Ammon's horn (tissue), 1 donor: ENCODE measurements around the gene ARID1B.
A peak's percentile ranks its signal among the peaks of the same experiment; 100 is the strongest.
"Not testable (repeated sequence)": the region's sequence is repeated elsewhere in the genome, so short reads cannot be mapped to it uniquely, and the experiment has no call there.

Experiments
- DNase-seq: peaks from one replicate; pipeline ENCODE4 v3.0.0-alpha.2; 2016; ENCODE audit warnings: low spot score

Gene ARID1B

DNA sequence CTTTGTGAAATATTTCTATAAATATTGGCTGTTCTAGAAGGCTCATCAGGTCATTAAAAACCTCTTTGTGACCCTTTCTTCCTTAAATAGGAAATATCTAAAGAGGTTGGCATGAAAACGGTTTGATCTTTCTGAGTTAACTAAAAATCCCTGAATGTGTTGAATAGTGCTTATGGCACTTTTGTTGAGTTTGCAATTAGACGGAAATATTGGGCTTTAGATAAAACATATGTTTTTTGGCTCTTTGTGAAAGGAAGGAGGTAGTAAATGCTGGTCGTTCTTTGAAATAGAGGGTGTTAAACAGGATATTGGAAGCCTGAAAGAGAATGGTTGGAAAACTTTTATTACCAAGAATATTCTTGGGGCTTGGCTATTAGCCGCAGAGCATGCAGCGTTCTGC is 163.0 kb downstream of the ARID1B start:
- DNase-seq: no peak

DNA sequence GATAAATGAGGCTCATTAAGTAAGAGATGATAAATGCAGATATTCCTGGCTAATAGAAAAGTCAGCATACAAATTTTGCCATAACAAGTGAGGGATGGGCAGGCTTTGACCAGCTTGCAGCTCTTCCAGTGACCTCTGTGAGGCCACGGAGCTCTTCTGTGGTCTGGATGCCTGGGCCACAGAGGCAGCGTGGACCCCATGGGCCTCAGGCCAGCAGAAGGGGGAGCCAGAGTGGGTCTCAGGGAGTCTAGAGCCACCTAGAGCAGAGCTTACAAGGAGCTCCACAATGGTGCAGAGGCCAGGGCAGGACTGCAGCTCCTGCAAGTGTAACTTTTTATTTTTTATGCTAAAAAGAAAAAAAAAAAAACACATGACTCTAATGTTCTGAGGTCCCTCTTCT is 165.1 kb downstream of the ARID1B start:
- no peak for DNase-seq

DNA sequence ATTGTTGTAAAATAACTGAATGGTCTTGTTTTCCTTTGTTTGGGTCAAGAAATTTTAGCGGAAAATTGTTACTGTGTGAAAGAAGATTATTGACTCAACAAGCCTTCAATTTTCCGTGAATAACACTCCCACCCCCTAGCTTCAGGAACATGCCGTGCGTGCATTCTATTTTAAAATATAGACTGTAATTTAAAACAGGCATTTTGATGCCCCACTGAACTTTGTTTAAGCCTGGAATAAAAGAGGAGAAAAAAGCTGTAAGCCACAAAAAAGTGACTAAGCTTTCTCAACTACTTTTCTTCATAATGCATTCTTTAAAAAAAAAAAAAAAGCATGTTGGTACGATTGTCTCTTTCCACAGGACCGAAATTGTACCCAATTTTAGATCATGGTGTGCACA is 166.0 kb downstream of the ARID1B start:
- no peak for DNase-seq

DNA sequence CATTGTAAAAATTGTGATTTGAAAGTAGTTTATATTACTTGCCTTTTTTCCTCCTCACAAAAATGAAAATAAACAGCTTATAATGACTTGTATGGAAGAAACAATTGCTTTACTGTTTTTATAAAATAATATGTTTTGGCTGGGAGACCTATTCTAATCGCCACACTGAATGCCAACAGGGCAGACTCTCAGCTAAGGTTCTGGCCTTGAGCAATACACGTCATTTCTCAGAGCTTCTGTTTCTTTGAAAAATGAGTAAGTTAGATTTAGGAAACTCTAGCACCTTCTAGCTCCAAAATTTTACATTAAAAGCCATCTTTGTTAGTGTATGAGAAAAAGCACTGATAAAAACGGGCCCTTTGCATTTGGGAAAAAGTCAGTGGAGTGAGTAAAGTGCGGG is 166.6 kb downstream of the ARID1B start:
- no peak for DNase-seq

DNA sequence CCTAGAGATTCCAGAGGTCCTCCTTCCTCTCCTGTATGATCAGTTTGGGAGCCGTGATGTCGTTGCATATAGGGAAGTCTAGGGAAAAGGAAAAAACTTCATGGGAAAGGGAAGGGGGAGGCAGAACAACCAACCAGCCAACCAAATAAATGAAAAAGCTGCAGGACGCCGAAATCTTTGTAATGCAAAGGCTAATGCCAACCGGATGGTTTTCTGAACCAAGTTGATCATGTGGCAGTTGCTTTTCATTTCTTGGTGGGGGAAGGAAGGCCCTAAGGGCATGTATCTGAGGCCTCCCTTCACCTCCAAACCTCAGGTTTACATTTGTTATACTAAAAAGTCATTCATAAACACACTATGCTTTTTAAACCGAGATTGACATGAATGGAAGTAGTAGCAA is 167.2 kb downstream of the ARID1B start:
- no peak for DNase-seq

DNA sequence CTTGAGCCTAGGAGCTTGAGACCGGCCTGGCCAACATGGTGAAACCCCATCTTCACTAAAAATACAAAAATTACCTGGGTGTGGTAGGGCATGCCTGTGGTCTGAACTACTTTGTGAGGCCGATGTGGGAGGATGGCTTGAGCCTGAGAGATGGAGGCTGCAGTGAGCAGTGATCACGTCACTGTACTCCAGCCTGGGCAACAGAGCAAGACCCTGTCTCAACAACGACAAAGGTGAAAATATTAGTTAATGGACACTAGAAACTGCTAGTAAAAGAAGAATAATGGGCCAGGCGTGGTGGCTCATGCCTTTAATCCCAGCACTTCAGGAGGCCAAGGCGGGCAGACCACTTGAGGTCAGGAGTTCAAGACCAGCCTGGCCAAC is 168.6 kb downstream of the ARID1B start:
- DNase-seq: not testable (repeated sequence)

DNA sequence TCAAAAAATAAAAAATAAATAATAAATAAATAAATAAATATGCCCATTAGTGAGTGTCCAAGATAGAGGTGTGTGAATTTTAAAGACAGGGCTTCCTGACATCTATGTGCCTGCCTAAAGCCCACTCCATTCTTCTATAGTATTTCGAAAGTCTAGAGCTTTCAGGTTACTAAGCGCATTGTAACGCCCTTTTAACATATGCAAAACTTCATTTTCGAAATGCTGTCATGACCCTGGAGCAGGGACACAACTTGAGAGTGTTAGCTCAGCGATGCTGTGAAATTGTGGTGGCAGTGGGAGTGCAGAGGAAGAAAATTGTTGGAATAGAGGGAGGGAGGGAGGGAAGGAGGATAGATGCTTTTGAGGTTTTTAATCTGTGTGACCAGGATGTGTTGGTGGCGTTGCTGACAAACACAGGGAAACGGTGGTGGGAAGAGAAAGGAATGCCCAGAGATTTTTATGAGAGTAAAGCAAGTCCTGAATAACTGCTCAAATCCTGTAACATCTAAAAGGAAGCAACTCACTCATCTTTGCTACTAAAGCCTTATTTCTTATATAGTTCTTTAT is 169.3 kb downstream of the ARID1B start:
- no peak for DNase-seq

DNA sequence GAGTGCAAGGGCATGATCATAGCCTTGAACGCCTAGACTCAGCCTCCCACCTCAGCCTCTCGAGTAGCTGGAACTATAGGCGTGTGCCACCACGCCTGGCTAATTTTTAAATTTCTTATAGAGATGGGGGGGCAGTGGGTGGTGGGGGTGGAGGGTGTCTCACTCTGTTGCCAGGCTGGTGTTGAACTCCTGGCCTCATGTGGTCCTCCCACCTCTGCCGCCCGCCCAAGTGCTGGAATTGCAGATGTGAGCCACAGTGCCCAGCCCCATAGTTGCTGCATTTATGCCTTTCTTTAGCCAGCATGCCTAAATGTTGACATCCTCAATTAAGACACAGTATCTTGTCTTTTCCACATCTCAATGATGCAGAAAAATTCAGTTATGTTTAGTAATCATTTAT is 171.1 kb downstream of the ARID1B start:
- DNase-seq: no peak

DNA sequence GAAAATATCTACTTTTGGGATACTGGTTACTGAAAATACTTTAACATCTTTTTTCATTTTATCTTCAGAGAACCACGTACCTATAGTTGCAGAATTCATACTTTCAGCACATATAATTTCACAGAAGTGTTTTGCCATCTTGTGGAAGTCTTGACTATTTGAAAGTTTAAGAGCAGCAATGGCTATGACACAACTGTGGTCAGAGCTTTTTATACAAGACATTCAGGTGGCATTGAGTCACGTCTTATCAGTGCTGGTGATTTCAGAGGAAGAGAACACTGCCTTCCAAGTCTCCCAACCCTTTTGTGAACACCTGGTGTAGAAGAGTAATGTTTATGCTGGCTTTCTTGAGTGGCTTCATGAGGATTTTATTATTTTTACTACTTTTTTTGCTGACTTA is 171.6 kb downstream of the ARID1B start:
- DNase-seq: no peak

DNA sequence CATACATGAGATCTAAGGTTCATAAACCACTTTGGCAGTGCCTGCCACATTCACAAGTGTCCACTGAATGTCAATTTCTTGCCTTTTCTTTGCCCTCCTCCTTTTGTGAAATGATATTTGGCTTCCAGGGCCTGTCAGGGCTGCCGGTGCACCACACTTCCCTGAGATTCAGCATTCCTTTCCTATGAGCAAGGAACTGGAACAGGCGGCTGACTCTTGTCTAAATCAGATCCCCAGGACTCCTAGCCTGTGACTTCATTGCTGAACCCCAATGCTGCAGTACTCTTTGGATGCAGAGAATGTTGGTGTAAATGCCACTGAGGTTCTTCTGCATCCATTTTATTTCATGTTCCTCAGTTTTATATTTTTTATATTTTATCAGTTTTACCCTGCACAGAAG is 172.2 kb downstream of the ARID1B start:
- DNase-seq: no peak

DNA sequence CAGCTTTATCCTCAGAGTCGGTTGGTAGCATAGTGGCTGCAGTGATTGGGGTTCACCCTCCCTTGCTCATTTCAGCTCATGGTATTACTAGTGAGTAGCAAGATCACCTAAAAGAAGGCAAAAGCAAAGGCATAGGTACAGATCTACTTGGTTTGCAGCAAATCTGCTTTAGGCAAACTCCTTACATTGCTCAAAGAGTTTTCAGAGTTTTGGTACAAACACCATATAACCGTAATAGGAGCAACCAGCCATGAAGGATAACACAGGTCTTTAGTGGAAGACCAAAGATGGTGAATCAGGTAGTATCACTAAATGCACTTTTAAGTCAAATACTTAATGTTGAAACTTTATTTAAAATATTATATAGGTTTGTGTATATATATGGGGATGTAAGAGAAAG is 172.9 kb downstream of the ARID1B start:
- DNase-seq: no peak

DNA sequence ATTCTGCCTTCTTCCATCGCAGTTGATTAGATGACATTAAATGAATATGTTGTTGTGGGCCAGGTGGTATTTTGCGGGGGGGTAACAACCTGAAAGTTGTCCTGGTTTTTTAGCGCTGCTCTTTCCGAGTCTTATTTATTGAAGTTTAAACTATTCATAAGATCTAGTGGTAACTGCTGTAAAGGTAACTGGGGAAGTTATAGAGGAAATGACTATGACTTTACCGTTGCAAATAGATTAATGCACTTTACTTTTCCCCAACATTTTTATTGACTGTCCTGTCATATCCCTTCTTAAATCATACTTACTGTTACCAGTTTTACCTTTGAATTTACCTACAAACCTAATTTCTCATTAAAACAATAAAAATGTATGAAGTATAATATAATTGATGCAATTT is 173.4 kb downstream of the ARID1B start:
- DNase-seq: no peak

DNA sequence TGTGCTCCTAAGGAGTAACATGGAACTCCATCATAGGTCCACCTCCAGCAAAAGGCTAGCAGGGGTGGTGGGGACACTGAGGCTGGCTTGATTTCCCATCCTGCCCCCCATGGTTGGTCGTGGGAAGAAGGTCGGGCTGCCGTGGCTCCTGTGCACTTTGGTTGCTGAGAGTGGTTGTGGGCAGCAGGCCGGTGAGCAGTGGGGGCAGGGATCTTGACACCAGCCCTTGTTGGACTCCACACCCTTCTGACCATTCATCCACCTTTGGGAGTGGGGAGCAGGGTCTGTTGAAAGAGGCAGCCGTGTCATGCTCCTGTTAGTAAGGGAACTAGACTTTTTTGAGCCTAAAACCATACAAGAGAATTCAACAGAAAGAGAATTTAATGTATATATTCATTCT is 175.2 kb downstream of the ARID1B start:
- no peak for DNase-seq

DNA sequence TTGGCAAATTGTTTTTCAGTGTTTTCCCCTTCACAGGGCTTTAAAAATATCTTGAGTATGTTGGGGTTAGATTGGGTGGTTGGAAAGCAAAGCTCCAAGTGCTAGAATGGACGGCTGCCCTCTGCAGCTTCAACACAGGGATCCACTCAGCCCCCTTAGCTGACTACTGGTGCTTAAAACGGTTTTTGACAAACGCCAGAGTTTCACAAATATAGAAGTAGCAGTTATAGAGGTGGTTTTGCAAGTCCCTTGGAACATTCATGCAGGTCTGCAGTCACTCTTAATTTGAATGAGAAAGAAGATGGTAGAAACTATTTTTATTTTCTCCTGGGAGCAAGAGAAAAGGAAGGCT is 175.9 kb downstream of the ARID1B start:
- no peak for DNase-seq

DNA sequence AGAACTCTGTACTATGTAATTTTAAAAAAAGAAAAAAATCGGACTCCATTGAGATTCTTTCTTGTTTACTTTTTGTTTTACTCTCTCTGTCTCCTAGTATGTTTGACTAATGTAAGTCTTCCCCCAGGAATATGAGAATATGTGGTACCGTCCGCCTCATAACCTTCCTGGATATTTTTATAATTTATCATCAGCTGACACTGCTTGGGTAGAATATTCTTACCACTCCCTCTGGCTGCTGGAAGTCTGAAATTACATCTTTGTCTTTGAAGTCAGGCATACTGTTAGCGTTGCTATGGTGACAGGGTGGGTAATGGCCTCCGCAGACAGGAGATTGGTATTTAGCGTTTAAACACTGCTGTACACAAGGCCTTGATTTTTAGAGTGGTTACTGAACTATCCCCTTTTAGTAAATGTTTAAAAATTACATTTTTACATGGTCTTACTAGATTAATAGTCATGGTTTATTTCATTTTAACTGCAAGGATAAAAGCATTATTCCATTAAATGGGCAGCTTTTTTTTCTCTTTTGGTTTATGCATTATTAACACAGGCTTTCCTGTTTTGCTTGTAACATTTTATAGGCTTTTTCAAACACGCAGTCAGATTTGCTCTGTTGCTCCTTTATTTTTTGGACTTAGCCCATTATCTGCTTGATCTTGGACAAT is 176.4 kb downstream of the ARID1B start:
- peak; percentile 64 for DNase-seq

DNA sequence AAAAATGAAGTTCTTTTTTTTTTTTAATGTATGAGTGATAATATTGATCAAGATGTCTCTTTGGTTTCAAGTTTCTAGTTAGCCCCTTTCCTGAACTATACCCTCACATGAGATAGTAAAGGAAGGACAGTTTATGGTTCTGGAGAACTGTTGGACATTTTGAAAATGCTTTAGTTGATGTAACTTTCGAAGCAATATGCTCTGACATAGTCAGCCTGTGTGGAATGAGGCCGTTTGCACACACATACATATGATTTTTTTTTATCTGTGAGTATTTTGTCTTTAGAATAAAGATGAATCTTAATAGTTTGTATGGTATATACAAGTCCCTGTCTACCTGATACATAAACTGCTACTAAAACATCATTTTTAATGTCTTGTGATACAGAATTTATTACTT is 177.0 kb downstream of the ARID1B start:
- no peak for DNase-seq

DNA sequence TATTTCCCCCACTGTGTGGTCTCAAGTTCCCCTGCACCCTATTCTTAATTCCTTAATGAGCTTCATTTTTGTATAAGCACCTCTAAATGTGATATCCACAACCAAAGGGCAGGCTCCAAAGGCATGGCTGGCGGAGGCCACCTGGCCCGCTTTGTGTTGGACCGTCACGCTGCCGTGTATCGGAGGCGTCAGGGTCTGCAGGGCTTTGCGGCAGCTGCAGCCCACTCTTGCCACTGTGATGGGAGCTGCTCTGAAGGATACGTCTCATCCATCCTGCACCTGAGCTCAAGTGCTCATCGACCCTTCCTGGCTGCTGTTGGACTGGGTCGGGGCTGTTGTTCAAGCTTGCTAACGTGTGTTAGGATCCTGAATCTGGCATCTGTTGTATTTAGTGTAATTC is 177.6 kb downstream of the ARID1B start:
- DNase-seq: no peak

DNA sequence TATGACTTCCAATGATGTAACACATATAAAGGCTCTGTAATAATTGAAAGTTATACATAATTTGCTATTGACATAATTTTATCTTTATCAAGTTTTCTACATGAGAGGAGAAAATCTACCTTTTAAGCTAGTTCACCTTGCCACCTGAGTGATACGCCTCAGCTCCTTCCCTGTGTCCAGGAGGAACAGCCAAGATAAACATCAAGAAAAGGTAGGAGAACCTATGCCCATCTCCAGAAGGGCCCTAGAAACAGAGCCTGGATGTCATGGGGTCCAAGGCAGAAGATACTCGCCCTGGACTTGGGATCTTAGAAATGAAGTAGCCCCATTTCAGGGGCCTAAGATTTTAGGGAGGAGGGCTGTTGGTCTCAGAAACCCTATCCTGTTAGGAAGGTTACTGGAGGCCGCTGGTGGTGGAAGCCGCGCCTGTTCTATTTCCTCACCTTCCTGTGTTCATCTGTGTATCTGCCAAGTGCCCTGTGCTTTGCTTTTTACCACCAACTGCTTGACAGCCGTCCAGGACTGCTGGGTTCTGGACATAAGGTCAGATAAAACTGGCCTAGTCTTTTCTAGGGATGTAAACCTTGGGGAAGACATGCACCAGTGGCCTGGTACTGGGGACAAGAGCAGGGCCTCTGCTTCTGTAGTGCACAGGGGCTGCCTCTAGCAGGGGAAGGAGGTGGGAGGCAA is 178.5 kb downstream of the ARID1B start:
- DNase-seq: no peak

DNA sequence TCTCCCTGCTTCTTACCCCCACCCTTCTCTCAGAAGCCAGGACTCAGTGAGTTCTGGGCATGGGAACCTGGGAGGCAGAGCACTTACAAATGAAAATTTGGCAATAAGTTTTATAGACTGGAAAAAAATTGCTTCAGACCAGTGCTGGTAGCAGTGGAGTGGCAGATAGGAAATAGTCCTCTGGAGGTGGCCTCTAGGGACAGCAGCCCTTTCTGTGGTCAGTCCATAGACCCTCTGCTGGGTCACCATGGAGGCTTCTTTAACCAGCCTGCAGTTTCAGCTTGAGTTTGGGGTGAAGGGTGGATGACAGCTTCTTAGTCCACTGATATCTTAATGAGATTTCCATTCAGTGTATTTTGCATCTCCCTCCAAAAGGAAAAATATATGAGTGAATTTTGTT is 179.1 kb downstream of the ARID1B start:
- no peak for DNase-seq

DNA sequence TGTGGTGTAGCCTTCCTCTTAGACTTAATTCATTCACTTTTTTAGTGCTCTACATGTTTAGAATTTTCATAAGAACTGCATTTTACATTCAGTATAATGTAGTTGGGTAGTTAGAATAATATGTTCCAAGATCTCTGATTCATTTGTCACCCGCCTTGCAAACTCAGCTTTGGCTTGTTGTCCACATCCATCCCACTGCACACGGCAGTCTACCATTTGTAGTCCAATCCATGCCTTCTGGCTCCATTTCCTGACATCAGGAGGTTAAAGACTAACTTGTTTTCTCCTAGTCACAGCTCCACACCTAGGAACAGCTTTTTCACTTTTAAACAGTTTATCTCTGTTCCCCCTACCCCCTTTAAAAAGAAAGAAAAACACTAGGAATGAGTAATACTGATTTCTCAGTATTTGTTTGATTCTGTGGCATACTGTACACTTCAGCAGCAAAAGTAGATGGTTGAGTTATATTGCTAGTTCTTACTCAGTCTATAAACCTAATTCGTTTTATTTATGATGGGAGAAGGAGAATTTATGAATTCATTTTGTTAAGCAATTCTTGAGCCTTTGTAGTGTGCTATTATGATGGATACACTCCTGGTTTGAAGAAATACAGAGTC is 180.9 kb downstream of the ARID1B start:
- peak; percentile 41 for DNase-seq

DNA sequence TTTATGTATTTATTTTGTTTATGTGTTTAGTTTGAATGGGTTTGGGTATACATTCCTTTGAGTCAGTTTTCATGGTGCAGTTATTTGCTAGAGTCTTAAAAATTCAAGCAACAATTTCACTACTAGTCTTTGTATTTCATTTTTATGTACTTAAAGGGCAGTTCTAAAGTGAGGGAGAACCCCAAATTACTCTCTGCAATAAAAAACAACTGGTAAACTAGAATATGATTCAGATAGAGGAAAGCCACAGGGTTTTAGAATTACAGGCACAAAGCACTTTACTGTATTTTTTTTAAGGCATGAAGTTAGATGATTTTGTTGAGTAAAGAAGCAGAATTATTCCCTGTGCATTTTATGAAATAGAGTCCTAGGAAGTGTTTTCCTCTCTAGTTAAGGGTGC is 183.3 kb downstream of the ARID1B start:
- no peak for DNase-seq

DNA sequence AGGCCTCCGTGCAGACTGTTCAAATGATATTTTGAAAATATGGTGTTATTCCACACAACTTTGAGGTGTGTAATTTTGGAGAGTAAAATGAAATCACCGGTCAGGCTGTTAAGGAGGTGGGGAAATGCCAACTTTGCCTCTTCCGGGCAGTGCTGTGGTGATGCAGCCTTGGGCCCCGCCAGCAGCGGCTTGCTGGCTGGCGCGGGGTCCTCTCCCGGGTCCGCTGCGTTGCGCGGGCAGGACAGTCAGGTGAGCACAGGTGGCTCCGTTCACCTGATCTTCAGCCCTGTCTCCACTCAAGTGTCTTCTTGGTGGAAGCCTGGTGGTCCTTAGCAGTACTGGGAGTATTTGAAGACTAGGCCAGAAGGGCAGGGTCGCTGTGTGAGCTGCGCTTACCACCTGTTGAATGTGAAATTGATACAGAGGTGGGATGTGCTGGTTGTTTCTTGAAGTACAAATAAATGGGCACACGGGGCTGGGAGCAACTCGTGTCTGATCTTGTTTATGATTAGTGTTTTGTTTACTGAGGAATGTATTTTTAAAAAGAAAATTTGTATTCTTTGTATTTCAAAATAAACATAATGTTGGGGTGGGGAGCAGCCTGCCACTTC is 184.2 kb downstream of the ARID1B start:
- no peak for DNase-seq
